Stimulated activated CD4-positive, alpha-beta T cell treated with anti-CD3 and anti-CD28 coated beads, TNF-alpha, amount 100 ng/mL, for 48 hours (primary cell): ENCODE data around the gene CYP1B1.
"Not testable (repeated sequence)": the region's sequence is repeated elsewhere in the genome, so short reads cannot be mapped to it uniquely, and the experiment has no call there.

Experiments used
- DNase-seq, 3 donors: peaks; one replicate each; pipeline ENCODE4 v3.0.0-alpha.2; 2020; ENCODE audit warnings: low read depth in 3 of 3

Gene CYP1B1

DNA sequence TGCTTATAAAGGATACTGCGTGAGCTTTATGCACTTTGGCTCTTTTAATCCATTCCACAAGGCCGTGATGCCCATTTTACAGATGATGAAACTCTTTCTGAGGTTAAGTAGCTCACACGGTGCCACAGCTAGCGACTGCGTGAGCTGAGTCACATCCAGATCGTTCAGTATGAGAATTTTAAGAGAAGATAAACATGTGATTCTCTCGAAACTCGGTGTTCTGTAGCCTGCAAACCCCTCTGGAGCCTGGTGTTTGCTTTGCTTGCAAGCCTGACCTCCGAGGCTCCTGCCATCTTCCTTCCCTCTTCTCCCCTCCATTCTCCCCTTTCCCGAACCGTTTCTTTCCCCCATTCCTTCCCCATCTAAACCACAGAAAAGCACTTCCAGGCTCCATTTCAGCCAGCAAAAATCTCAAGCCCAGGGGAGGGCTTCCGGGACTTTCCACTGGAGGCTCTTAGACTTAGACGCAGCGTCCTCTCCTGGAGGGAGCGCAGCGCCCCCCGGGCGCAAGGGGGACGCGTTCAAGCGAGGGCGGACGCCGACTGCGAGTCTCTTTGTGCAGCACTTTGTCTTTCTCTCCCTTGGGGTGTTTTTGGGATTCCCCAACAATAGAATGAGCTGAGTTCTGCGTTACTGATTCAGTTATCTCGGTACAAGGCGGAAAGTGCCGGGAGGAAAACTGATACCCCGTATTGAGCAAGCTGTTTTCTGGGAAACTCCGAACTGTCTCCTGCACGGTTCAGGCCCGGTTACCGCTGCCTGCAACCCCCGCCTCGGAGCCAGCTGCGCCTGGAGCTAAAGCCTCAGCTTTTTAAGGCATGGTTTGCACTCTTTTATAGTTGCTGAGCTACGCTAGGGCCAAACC is 38.0 kb downstream of the CYP1B1 start:
- DNase-seq, result peak; percentile 11 to 23 (median 17)

DNA sequence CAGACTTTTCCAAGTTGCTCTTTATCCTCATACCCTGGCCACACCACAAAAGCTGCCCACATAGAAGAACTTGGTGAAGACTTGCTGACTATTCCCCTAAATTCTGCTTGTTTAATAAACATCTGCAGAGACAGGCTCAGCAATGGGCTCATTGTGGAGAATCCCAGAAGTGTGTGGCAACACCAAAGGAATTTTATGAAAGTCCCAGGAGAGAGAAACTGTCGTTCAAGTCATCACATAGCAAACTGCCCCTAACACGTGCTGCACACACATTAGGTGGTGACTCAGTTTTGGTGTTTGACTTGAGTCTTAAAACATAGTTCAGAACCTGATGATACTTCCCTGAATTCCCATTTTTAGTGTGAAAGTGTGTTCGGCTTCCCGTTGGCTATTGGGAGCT is 38.6 kb downstream of the CYP1B1 start:
- no peak for DNase-seq

DNA sequence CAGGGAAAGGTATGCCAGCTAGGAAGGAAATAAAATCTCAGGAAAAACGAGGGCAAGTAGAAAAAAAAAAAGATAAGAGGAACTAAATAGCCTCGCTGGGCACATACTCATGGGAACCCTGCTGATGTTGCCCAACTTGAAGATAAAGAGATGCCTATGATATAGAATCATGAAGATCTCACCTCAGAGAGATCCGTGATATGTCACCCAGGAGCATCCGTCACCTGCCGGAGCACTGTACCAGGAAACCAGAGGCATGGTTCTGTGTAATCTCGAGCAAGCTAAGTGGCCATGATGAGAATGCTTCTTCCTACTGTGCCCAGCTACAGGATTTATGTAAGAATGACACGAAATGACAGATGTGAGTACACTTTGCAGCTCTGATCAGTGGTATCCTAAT is 40.0 kb downstream of the CYP1B1 start:
- no peak for DNase-seq

DNA sequence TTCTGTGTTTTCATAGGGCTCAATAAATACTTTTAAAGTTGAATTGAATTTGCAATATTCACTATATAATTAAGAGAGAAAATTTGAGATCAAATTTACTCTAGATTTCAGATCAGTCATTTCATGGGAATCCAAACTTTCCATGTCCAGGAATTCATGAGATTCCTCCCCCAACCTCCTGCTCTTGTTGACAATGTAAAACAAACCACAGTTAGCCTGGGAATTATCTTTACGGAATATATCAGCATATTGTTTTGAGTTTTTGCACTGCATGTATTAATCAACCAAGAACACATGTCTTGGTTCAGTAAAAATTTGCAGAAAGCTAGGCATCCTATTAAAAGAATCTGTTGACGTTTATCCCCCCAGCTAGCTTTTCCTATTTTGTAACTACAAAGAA is 42.3 kb downstream of the CYP1B1 start:
- no peak for DNase-seq

DNA sequence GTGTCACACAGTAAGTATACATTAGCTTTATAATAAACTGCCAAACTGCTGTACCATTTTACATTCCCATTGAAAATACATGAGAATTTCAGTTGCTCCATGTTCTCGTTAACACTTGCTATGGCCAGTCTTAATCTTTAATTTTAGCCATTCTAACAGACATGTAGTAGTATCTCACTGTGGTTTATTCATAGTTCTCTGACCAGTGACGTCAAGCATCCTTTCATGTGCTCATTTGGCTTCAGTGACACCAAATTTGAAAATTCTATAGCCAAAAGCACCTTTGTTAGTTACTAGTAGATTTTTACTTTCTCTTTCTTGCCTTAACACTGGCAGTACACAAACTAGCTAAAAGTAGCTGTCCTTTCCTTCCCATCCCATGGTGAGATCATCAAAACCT is 43.0 kb downstream of the CYP1B1 start:
- DNase-seq, result no peak

DNA sequence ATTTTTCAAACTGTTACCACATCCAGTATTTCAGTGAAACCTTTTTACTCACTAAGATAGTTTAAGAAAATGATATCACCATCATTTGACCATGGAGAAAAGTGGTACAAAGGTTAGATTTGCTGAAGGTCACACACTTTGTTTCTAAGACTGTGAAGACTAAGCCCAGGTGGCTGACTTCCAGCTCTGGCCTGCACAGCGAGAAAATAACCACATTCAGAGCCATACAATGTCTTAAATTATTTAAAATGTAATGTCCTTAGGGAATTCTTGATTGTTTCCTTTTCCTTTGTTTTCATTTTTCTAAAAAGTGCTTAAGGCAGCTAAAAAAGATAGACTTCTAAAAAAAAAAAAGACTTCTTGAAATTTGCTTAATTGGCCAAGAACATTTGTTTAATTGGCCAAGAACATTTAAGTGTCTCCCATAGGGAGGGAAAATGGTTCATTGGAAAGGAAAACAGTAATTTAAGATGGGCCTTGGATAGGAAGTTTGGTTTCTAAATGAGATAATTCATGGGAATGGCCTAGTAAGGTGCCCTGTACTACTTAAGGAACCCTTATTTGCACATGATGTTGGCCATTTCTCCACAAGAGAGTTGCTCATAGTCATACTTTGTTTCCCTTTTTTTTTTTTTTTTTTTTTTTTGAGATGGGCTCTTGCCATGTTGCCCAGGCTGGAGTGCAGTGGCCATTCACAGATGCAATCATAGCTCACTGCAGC is 45.2 kb downstream of the CYP1B1 start:
- no peak for DNase-seq

DNA sequence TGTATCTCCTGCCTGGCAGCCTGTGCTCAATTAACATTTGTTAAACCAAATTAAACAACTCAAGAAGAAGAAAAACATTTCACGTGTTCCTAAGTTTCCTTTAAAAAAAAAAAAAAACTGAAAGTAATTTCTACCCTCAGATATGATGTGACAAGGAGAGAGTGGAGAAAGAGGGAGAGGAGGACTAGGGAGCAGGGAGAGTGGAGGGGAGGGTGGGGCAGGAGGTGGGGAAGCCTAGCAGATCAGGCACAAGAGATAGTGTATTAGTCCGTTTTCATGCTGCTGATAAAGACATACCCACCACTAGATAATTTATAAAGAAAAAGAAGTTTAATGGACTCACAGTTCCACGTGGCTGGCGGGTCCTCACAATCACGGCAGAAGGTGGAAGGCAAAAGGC is 46.4 kb downstream of the CYP1B1 start:
- no peak for DNase-seq

DNA sequence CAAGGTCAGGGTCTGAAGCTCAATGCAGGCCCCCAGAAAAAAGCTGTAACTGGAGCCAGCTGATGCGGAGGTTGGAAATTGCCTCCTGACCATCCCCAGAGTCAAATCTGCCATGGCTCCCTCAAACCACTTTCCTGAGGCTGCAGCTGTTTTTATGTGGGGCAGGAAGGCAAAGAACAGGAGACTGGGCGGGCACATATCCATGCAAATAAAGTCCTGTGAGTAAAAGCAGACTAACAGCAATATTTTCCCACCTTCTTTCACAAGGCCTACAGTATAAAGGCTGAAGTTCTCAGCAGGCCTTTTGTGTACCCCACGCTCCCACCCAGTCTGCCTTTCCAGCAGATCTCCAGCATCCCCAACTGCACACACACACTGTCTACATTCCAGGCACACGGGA is 47.1 kb downstream of the CYP1B1 start:
- DNase-seq, result no peak

DNA sequence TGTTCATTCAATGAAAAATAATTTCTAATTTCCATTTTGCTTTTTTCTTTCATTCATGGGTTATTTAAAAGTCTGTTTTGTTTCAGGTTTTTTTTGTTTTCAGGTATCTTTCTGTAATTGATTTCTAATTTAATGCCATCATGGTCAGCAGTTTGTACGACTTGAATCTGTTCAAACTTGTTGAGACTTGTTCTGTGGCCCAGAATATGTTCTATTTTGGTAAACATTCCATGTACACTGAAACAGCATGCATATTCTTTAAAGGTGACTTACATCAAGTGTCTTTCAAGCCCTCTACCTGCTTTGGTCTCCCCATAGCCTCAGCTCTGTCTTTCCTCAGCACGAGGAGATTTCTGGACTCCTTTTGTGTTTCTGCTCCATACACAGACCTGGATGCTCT is 49.1 kb downstream of the CYP1B1 start:
- no peak for DNase-seq

DNA sequence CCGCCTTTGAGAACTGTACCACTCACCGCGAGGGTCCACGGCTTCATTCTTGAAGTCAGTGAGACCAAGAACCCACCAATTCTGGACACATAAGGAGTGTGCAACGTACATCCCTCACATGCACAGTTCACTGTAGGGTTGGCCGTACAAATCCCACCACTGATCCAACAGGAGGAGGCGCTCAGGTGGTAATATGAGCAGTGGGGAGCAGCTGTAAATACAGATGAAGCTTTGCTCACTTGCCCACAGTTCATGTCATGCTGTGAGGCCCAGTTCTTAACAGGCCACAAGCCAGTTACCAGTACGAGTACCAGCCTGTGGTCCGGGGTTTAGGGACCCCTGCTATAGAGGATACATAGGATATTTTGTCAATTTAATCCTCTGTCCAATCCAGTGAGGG is 54.4 kb downstream of the CYP1B1 start:
- DNase-seq, result no peak

DNA sequence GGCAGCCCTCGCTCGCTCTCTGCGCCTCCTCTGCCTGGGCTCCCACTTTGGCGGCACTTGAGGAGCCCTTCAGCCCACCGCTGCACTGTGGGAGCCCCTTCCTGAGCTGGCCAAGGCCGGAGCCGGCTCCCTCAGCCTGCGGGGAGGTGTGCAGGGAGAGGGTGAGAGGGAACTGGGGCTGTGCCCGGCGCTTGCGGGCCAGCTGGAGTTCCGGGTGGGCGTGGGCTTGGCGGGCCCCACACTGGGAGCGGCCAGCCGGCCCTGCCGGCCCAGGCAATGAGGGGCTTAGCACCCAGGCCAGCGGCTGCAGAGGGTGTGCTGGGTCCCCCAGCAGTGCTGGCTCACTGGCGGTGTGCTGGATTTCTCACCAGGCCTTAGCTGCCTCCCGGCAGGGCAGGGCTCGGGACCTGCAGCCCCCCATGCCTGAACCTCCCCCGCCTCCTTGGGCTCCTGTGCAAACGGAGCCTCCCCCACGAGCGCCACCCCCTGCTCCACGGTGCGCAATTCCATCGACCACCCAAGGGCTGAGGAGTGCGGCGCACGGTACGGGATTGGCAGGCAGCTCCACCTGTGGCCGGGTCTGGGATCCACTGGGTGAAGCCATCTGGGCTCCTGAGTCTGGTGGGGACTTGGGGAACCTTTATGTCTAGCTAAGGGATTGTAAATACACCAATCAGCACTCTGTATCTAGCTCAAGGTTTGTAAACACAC is 55.4 kb downstream of the CYP1B1 start:
- not testable (repeated sequence) for DNase-seq

DNA sequence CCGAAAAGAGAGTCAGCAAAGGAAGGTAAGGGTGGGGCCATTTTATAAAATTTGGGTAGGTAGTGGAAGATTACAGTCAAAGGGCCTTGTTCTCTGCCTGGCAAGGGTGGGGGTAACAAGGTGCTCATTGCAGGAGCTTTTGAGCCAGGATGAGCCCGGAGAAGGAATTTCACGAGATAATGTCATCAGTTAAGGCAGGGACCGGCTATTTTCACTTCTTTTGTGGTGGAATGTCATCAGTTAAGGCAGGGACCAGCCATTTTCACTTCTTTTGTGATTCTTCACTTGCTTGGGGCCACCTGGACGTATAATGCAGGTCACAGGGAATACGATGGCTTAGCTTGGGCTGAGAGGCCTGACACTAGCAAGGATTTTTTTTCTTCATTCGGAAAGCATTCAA is 58.1 kb downstream of the CYP1B1 start:
- DNase-seq, result no peak
